A549 (cell line): ENCODE measurements around the gene IGF1R.

Source experiments
- BHLHE40 ChIP-seq: IDR thresholded peaks from 2 replicates; pipeline ENCODE4 v1.6.1; 2012; ENCODE audit warnings: low read depth, low read length, inconsistent platforms
- CEBPB ChIP-seq, 2 experiments: fragments of >200 bp in 1 of 2; sonication (Bioruptor Twin) in 1 of 2; formaldehyde crosslinking in 1 of 2; IDR thresholded peaks; 2 replicates each; pipeline ENCODE4 v1.6.1; 2012 to 2016
- ESRRA ChIP-seq: fragments of 150-350 bp; IDR thresholded peaks from 2 replicates; pipeline ENCODE4 v1.6.1; 2014; ENCODE audit warnings: mild to moderate bottlenecking, low read length, borderline replicate concordance
- FOSB ChIP-seq: fragments of 250-450 bp; sonication (Bioruptor Pico); IDR thresholded peaks from 2 replicates; pipeline ENCODE4 v1.5.0; 2020; ENCODE audit warnings: mild to moderate bottlenecking, moderate library complexity
- FOSL2 ChIP-seq, 2 experiments: fragments of 450-650 bp in 1 of 2; fragments of >200 bp in 1 of 2; sonication (Bioruptor Twin) in 1 of 2; formaldehyde crosslinking; IDR thresholded peaks; 2 replicates each; pipeline versions ENCODE4 v1.5.0 to v1.6.1; 2016 to 2020; ENCODE audit warnings: mild to moderate bottlenecking in 1 of 2, moderate library complexity in 1 of 2
- KDM5A ChIP-seq: fragments of 200-600 bp; sonication (generic); IDR thresholded peaks from 2 replicates; pipeline ENCODE4 v1.6.1; 2016; ENCODE audit warnings: antibody characterized with exemption, mild to moderate bottlenecking
- MYC ChIP-seq: IDR thresholded peaks from 2 replicates; pipeline ENCODE4 v1.6.1; 2012; ENCODE audit warnings: mild to moderate bottlenecking, inconsistent platforms, low read length, improper control_type of control experiment, borderline replicate concordance
- POLR2A ChIP-seq: IDR thresholded peaks from 2 replicates; pipeline ENCODE4 v1.6.1; 2012; ENCODE audit warnings: mild to moderate bottlenecking, low read length
- RAD21 ChIP-seq, 2 experiments: fragments of >200 bp in 1 of 2; sonication (Bioruptor Twin) in 1 of 2; formaldehyde crosslinking in 1 of 2; IDR thresholded peaks in 1 of 2; conservative IDR thresholded peaks in 1 of 2; 2 replicates in 1 of 2; 3 replicates in 1 of 2; pipeline ENCODE4 v1.6.1; 2012 to 2018; ENCODE audit warnings: inconsistent platforms in 1 of 2
- SREBF2 ChIP-seq: fragments of 450-650 bp; IDR thresholded peaks from 2 replicates; pipeline ENCODE4 v1.6.1; 2014; ENCODE audit warnings: mild to moderate bottlenecking, moderate library complexity
- TF ChIP-seq, protein P1 (sequence below): fragments of 200-600 bp; sonication (generic); IDR thresholded peaks from 2 replicates; pipeline ENCODE4 v1.6.1; 2016; ENCODE audit warnings: antibody characterized with exemption, mild to moderate bottlenecking, moderate library complexity
- TF ChIP-seq, protein P2 (sequence below): fragments of >200 bp; sonication (Bioruptor Twin); formaldehyde crosslinking; IDR thresholded peaks from 3 replicates; pipeline ENCODE4 v1.5.1; 2016

- TF ChIP-seq, protein P1, sequence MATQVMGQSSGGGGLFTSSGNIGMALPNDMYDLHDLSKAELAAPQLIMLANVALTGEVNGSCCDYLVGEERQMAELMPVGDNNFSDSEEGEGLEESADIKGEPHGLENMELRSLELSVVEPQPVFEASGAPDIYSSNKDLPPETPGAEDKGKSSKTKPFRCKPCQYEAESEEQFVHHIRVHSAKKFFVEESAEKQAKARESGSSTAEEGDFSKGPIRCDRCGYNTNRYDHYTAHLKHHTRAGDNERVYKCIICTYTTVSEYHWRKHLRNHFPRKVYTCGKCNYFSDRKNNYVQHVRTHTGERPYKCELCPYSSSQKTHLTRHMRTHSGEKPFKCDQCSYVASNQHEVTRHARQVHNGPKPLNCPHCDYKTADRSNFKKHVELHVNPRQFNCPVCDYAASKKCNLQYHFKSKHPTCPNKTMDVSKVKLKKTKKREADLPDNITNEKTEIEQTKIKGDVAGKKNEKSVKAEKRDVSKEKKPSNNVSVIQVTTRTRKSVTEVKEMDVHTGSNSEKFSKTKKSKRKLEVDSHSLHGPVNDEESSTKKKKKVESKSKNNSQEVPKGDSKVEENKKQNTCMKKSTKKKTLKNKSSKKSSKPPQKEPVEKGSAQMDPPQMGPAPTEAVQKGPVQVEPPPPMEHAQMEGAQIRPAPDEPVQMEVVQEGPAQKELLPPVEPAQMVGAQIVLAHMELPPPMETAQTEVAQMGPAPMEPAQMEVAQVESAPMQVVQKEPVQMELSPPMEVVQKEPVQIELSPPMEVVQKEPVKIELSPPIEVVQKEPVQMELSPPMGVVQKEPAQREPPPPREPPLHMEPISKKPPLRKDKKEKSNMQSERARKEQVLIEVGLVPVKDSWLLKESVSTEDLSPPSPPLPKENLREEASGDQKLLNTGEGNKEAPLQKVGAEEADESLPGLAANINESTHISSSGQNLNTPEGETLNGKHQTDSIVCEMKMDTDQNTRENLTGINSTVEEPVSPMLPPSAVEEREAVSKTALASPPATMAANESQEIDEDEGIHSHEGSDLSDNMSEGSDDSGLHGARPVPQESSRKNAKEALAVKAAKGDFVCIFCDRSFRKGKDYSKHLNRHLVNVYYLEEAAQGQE, result no peak
- TF ChIP-seq, protein P2, sequence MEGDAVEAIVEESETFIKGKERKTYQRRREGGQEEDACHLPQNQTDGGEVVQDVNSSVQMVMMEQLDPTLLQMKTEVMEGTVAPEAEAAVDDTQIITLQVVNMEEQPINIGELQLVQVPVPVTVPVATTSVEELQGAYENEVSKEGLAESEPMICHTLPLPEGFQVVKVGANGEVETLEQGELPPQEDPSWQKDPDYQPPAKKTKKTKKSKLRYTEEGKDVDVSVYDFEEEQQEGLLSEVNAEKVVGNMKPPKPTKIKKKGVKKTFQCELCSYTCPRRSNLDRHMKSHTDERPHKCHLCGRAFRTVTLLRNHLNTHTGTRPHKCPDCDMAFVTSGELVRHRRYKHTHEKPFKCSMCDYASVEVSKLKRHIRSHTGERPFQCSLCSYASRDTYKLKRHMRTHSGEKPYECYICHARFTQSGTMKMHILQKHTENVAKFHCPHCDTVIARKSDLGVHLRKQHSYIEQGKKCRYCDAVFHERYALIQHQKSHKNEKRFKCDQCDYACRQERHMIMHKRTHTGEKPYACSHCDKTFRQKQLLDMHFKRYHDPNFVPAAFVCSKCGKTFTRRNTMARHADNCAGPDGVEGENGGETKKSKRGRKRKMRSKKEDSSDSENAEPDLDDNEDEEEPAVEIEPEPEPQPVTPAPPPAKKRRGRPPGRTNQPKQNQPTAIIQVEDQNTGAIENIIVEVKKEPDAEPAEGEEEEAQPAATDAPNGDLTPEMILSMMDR, result no peak
- TF ChIP-seq ESRRA, result no peak
- TF ChIP-seq BHLHE40, result no peak
- no peak for TF ChIP-seq SREBF2
- TF ChIP-seq KDM5A, result no peak
- TF ChIP-seq CEBPB (IDR thresholded peaks at IDR 0.05), result no peak
- TF ChIP-seq MYC, result no peak
- no peak for TF ChIP-seq POLR2A
- TF ChIP-seq FOSB (CRISPR knock-in tag), result no peak
- no peak for TF ChIP-seq FOSL2 (IDR thresholded peaks at IDR 0.05)
- TF ChIP-seq FOSL2 (CRISPR knock-in tag; IDR thresholded peaks at IDR 0.05), result no peak
- TF ChIP-seq RAD21 (conservative IDR thresholded peaks at IDR 0.05 in 1 of 2, IDR thresholded peaks at IDR 0.05 in 1 of 2), result no peak
Measured at GRCh38 chr15:98900356-98900755, 252.0 kb downstream of the IGF1R start.
